HEK293 (cell line): ENCODE measurements around the gene ALKBH3.

ENCODE experiments used
- HOXD13 ChIP-seq: sonication (generic); formaldehyde crosslinking; IDR thresholded peaks from 2 replicates; pipeline ENCODE4 v1.8.0; 2022; ENCODE audit warnings: missing genetic modification reagents, borderline replicate concordance
- KLF9 ChIP-seq: fragments of 450-650 bp; formaldehyde crosslinking; IDR thresholded peaks from 2 replicates; pipeline ENCODE4 v1.5.1; 2016; ENCODE audit warnings: missing biosample characterization, missing genetic modification characterization, low read depth
- MYNN ChIP-seq: fragments of 450-650 bp; formaldehyde crosslinking; IDR thresholded peaks from 2 replicates; pipeline ENCODE4 v1.5.1; 2016; ENCODE audit warnings: missing biosample characterization, missing genetic modification characterization, borderline replicate concordance
- OSR2 ChIP-seq: fragments of 450-650 bp; formaldehyde crosslinking; IDR thresholded peaks from 2 replicates; pipeline ENCODE4 v1.5.1; 2016; ENCODE audit warnings: missing biosample characterization, missing genetic modification characterization
- PRDM2 ChIP-seq: fragments of 450-650 bp; formaldehyde crosslinking; IDR thresholded peaks from 2 replicates; pipeline ENCODE4 v1.5.1; 2016; ENCODE audit warnings: missing biosample characterization, missing genetic modification characterization, borderline replicate concordance
- REPIN1 ChIP-seq: fragments of 450-650 bp; formaldehyde crosslinking; IDR thresholded peaks from 2 replicates; pipeline ENCODE4 v1.5.1; 2017; ENCODE audit warnings: missing biosample characterization, missing genetic modification characterization, low read depth
- SETDB1 ChIP-seq: IDR thresholded peaks from one replicate; pipeline ENCODE4 v1.6.1; 2017; ENCODE audit warnings: mild to moderate bottlenecking, low read length, moderate library complexity, mixed read lengths; ENCODE audit not compliant: insufficient read length
- TRIM28 ChIP-seq: IDR thresholded peaks from 2 replicates; pipeline ENCODE4 v1.6.1; 2011; ENCODE audit warnings: low read length, control low read depth, borderline replicate concordance
- ZBTB11 ChIP-seq: fragments of 450-650 bp; formaldehyde crosslinking; conservative IDR thresholded peaks from 2 replicates; pipeline ENCODE4 v1.5.1; 2016; ENCODE audit warnings: low read depth, missing biosample characterization, missing genetic modification characterization
- ZBTB26 ChIP-seq: fragments of 450-650 bp; formaldehyde crosslinking; optimal IDR thresholded peaks from 2 replicates; pipeline ENCODE3; 2016; ENCODE audit warnings: missing biosample characterization, mild to moderate bottlenecking, missing genetic modification characterization
- ZBTB44 ChIP-seq: fragments of 450-650 bp; IDR thresholded peaks from 2 replicates; pipeline ENCODE4 v1.5.1; 2018; ENCODE audit warnings: missing biosample characterization, mild to moderate bottlenecking, missing genetic modification characterization
- ZBTB6 ChIP-seq: fragments of 450-650 bp; formaldehyde crosslinking; IDR thresholded peaks from 2 replicates; pipeline ENCODE4 v1.5.1; 2017; ENCODE audit warnings: missing biosample characterization, missing genetic modification characterization
- ZFP41 ChIP-seq: fragments of 450-650 bp; formaldehyde crosslinking; IDR thresholded peaks from 2 replicates; pipeline ENCODE4 v1.5.1; 2016; ENCODE audit warnings: missing biosample characterization, missing genetic modification characterization, borderline replicate concordance
- ZNF138 ChIP-seq: fragments of 450-650 bp; formaldehyde crosslinking; IDR thresholded peaks from 2 replicates; pipeline ENCODE4 v1.5.1; 2016; ENCODE audit warnings: missing biosample characterization, missing genetic modification characterization, borderline replicate concordance
- ZNF148 ChIP-seq: fragments of 450-650 bp; formaldehyde crosslinking; IDR thresholded peaks from 2 replicates; pipeline ENCODE4 v1.5.0; 2017; ENCODE audit warnings: missing biosample characterization, missing genetic modification characterization, borderline replicate concordance
- ZNF311 ChIP-seq: fragments of 450-650 bp; formaldehyde crosslinking; IDR thresholded peaks from 2 replicates; pipeline ENCODE4 v1.5.1; 2017; ENCODE audit warnings: missing biosample characterization, missing genetic modification characterization, borderline replicate concordance
- ZNF362 ChIP-seq: fragments of 450-650 bp; formaldehyde crosslinking; IDR thresholded peaks from 2 replicates; pipeline ENCODE4 v1.5.1; 2016; ENCODE audit warnings: missing biosample characterization, missing genetic modification characterization
- ZNF571 ChIP-seq: fragments of 450-650 bp; formaldehyde crosslinking; IDR thresholded peaks from 2 replicates; pipeline ENCODE4 v1.5.0; 2017; ENCODE audit warnings: missing biosample characterization, missing genetic modification characterization
- ZNF623 ChIP-seq: fragments of 450-650 bp; formaldehyde crosslinking; IDR thresholded peaks from 2 replicates; pipeline ENCODE4 v1.5.1; 2016; ENCODE audit warnings: missing biosample characterization, missing genetic modification characterization
- ZNF658 ChIP-seq: fragments of 450-650 bp; formaldehyde crosslinking; IDR thresholded peaks from 2 replicates; pipeline ENCODE4; 2016; ENCODE audit warnings: missing biosample characterization, missing genetic modification characterization
- ZNF777 ChIP-seq: fragments of 450-650 bp; formaldehyde crosslinking; IDR thresholded peaks from 2 replicates; pipeline ENCODE4 v1.5.1; 2017; ENCODE audit warnings: missing biosample characterization, missing genetic modification characterization, borderline replicate concordance

Gene ALKBH3

GRCh38 chr11:43880640-43881159 lies at the start of gene ALKBH3 (continued):
- TF ChIP-seq PRDM2 (tag by site-specific recombination) (no peak), OSR2 (tag by site-specific recombination) (no peak), ZBTB26 (tag by site-specific recombination) (peak; percentile 49), ZNF148 (tag by site-specific recombination) (no peak), ZNF777 (tag by site-specific recombination) (0 out of 2 replicates have a peak, but pooled peaks have one; percentile 65), ZNF138 (tag by site-specific recombination) (no peak), ZNF311 (tag by site-specific recombination) (no peak), REPIN1 (tag by site-specific recombination) (0 out of 2 replicates have a peak, but pooled peaks have one; percentile 80), ZNF571 (tag by site-specific recombination) (no peak), ZNF362 (tag by site-specific recombination) (no peak), SETDB1 (peak; percentile 97), HOXD13 (CRISPR knock-in tag) (peak; percentile 80; the same call in 1 of the 2 replicates), ZNF658 (tag by site-specific recombination) (no peak), ZBTB44 (tag by site-specific recombination) (no peak), ZBTB11 (tag by site-specific recombination) (peak; percentile 100), ZNF623 (tag by site-specific recombination) (no peak), TRIM28 (peak; percentile 88; the same call in 1 of the 2 replicates), ZFP41 (tag by site-specific recombination) (peak; percentile 73; the same call in 1 of the 2 replicates), KLF9 (tag by site-specific recombination) (no peak), ZBTB6 (tag by site-specific recombination) (0 out of 2 replicates have a peak, but pooled peaks have one; percentile 44), MYNN (tag by site-specific recombination) (no peak)
